IgD-negative memory B cell (primary cell): Measurements from ENCODE around the gene PGM5. TPM values are rescaled to one million over a fixed set of nuclear protein-coding genes. Genes with fewer than 3 reads are reported as not detected.

Source experiments
- H3K27ac Mint-ChIP-seq, 3 donors: one replicate each; pipeline ENCODE4 v1.8.0; 2020 to 2022; ENCODE audit warnings: mild to moderate bottlenecking in 3 of 3, mixed read lengths in 3 of 3, moderate library complexity in 1 of 3
- H3K27me3 Mint-ChIP-seq: one replicate; pipeline ENCODE4 v1.8.0; 2021; ENCODE audit warnings: mixed read lengths
- H3K36me3 Mint-ChIP-seq: one replicate; pipeline ENCODE4 v1.8.0; 2020; ENCODE audit warnings: mild to moderate bottlenecking, mixed read lengths
- H3K4me1 Mint-ChIP-seq, 3 donors: one replicate each; pipeline ENCODE4 v1.8.0; 2020 to 2022; ENCODE audit warnings: mixed read lengths in 3 of 3, mild to moderate bottlenecking in 1 of 3
- H3K4me3 Mint-ChIP-seq, 4 donors: one replicate each; pipeline ENCODE4 v1.8.0; 2020 to 2022; ENCODE audit warnings: mild to moderate bottlenecking in 4 of 4, mixed read lengths in 4 of 4, moderate library complexity in 3 of 4
- H3K9me3 Mint-ChIP-seq, 3 donors: one replicate each; pipeline ENCODE4 v1.8.0; 2020 to 2021; ENCODE audit warnings: mixed read lengths in 3 of 3, mild to moderate bottlenecking in 1 of 3
- polyA plus RNA-seq: library from polyadenylated mRNA; unstranded; fragments of 300-500 nt; fragmentation: Illumina TruSeq; gene quantifications from one replicate; pipeline ENCODE4 v1.2.3, GENCODE V29; 2021

The PGM5 gene
- polyA plus RNA-seq, 1 donor from 2014 or later, result not detected

- Mint-ChIP-seq H3K36me3 (no peaks in the 10 kb centered on the region), H3K27me3 (peaks cover 5% of the 10 kb centered on the region), H3K9me3 (peaks cover 0 to 6% (median 4%) of the 10 kb centered on the region in 3 donors), H3K27ac (no peak overlapping the region), H3K4me1 (no peaks in the 10 kb centered on the region), H3K4me3 (no peak overlapping the region)
Measured at GRCh38 chr9:68513981-68514380, 157.6 kb downstream of the PGM5 start.

DNA sequence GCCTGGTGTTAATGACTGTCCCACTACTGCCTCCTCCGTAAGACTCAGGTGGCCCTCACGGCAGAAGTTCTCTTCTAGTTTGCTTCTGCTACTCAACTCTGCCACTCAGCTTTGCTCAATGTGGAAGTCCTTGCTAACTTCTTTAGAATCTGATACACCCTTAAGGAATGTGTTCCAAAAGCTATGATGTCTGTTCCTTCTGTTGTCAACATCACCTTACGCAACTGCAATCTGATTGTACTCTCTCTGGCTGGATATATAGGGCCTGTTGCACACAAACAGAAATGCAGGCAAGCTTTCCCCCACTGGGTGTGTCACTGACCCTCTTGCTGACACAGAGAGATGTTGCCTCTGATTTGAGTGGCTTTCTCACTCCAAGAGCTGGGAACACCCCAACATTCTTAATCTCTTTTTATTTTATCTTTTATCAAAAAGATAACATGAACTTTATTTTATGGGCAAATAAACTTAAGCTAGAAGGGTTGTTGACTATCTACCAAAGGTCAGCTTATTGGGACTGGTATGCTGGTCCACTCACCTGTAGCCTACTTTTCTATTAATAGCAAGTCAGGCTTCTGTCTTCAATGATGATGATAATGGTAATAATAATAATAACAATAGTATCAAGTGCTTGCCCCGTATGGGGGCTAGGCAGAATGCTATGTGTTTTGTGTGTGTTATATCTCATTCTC lies 159.1 kb downstream of the PGM5 start:
- Mint-ChIP-seq H3K36me3 (no peaks in the 10 kb centered on the region), H3K9me3 (peaks cover 0 to 6% (median 4%) of the 10 kb centered on the region in 3 donors), H3K27me3 (peaks cover 7% of the 10 kb centered on the region), H3K4me1 (no peaks in the 10 kb centered on the region), H3K4me3 (no peak overlapping the region), H3K27ac (no peak overlapping the region)

GRCh38 chr9:68522131-68522530 lies 165.7 kb downstream of the PGM5 start:
- no peaks in the 10 kb centered on the region for H3K4me1 Mint-ChIP-seq
- peak overlapping the region in 1 of 3 donors; percentile 17 for H3K27ac Mint-ChIP-seq
- peaks cover 2% of the 10 kb centered on the region for H3K36me3 Mint-ChIP-seq
- no peak overlapping the region for H3K4me3 Mint-ChIP-seq
- peaks cover 0 to 7% (median 4%) of the 10 kb centered on the region in 3 donors for H3K9me3 Mint-ChIP-seq
- peaks cover 7% of the 10 kb centered on the region for H3K27me3 Mint-ChIP-seq

- Mint-ChIP-seq H3K9me3 (peaks cover 0 to 5% (median 4%) of the 10 kb centered on the region in 3 donors), H3K4me3 (no peak overlapping the region), H3K4me1 (no peaks in the 10 kb centered on the region), H3K27ac (no peak overlapping the region), H3K36me3 (peaks cover 2% of the 10 kb centered on the region), H3K27me3 (peaks cover 9% of the 10 kb centered on the region)
Measured at GRCh38 chr9:68522954-68523353, 166.5 kb downstream of the PGM5 start.

DNA sequence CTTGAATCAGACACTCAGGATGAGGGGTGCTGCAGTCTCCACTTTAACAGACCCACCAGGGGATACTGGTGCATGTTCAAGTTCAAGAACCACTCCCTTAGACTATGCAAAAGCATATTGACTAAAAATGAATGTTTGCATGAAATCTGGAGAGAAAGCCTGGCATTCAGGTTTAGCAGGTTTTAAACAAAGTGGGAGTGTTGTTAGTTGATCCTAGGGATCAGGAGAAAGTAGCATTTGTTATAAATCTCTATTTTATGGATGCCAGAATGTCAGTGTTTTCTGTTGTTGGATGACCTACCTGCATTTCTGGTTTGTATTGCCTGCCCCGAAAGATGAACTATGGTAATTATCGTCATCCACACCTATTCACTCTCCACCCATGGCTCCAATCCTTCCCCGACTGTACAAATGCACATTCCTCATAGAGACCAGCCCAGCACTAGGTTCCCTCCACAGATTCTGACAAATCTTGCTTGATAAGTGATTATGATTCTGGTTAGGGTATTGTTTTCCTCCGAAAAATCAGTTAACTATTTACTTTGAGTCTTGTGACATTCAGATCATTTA lies 167.0 kb downstream of the PGM5 start:
- H3K4me3 Mint-ChIP-seq, result no peak overlapping the region
- H3K36me3 Mint-ChIP-seq, result peaks cover 2% of the 10 kb centered on the region
- peaks cover 5% of the 10 kb centered on the region for H3K27me3 Mint-ChIP-seq
- H3K4me1 Mint-ChIP-seq, result no peaks in the 10 kb centered on the region
- H3K9me3 Mint-ChIP-seq, result peaks cover 0 to 2% (median 1%) of the 10 kb centered on the region in 3 donors
- H3K27ac Mint-ChIP-seq, result no peak overlapping the region

DNA sequence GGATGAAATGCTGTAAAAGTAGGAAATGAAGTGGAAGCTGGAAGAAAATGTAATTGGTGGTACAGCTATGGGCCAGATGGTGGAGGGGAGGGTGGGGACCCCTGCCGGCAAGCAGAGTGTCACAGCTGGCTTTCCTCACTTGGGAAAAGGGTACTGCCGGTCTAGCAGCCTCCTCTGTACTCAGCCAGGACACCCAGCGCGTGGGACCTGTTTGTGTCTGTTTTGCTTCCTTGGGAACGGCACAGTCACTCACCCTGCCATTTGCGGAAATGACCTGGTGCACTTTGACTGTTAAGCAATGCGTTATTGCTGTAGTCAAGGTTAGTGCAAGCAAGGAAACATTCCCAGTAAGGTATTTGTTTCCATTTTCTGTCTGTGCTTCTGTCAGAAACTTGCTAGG lies 174.2 kb downstream of the PGM5 start:
- peak overlapping the region in 1 of 3 donors; percentile 69 for H3K27ac Mint-ChIP-seq
- no peaks in the 10 kb centered on the region for H3K9me3 Mint-ChIP-seq
- H3K4me1 Mint-ChIP-seq, result no peaks in the 10 kb centered on the region
- H3K27me3 Mint-ChIP-seq, result peaks cover 7% of the 10 kb centered on the region
- no peak overlapping the region for H3K4me3 Mint-ChIP-seq
- H3K36me3 Mint-ChIP-seq, result no peaks in the 10 kb centered on the region

- Mint-ChIP-seq H3K4me3 (no peak overlapping the region), H3K27ac (no peak overlapping the region), H3K4me1 (no peaks in the 10 kb centered on the region), H3K27me3 (peaks cover 7% of the 10 kb centered on the region), H3K36me3 (no peaks in the 10 kb centered on the region), H3K9me3 (no peaks in the 10 kb centered on the region)
Measured at GRCh38 chr9:68532131-68532530, 175.7 kb downstream of the PGM5 start.

GRCh38 chr9:68533678-68534077 lies 177.3 kb downstream of the PGM5 start:
- Mint-ChIP-seq H3K27ac (no peak overlapping the region), H3K4me3 (no peak overlapping the region), H3K27me3 (peaks cover 5% of the 10 kb centered on the region), H3K9me3 (no peaks in the 10 kb centered on the region), H3K36me3 (no peaks in the 10 kb centered on the region), H3K4me1 (no peaks in the 10 kb centered on the region)

GRCh38 chr9:68536876-68537615 lies 180.6 kb downstream of the PGM5 start:
- Mint-ChIP-seq H3K4me1 (no peaks in the 10 kb centered on the region), H3K27me3 (no peaks in the 10 kb centered on the region), H3K36me3 (no peaks in the 10 kb centered on the region), H3K4me3 (no peak overlapping the region), H3K27ac (no peak overlapping the region), H3K9me3 (no peaks in the 10 kb centered on the region)

DNA sequence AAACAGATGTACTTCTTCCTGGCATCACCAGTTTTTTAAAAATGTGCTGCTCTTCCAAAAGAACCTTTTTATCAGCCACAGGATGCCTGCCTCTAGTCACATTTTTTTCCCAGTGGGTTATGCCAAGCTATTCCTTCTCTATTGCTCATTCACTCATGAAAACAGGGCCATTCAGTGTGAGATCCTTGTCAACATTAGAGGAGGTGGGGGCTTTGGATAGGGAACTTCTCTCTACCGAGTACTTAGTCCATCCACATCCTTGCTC lies 181.1 kb downstream of the PGM5 start:
- H3K27me3 Mint-ChIP-seq, result no peaks in the 10 kb centered on the region
- H3K27ac Mint-ChIP-seq, result no peak overlapping the region
- no peaks in the 10 kb centered on the region for H3K4me1 Mint-ChIP-seq
- H3K9me3 Mint-ChIP-seq, result no peaks in the 10 kb centered on the region
- no peak overlapping the region for H3K4me3 Mint-ChIP-seq
- no peaks in the 10 kb centered on the region for H3K36me3 Mint-ChIP-seq

GRCh38 chr9:68538200-68538599 lies 181.8 kb downstream of the PGM5 start:
- Mint-ChIP-seq H3K9me3 (no peaks in the 10 kb centered on the region), H3K4me1 (no peaks in the 10 kb centered on the region), H3K36me3 (no peaks in the 10 kb centered on the region), H3K27ac (no peak overlapping the region), H3K27me3 (no peaks in the 10 kb centered on the region), H3K4me3 (no peak overlapping the region)

DNA sequence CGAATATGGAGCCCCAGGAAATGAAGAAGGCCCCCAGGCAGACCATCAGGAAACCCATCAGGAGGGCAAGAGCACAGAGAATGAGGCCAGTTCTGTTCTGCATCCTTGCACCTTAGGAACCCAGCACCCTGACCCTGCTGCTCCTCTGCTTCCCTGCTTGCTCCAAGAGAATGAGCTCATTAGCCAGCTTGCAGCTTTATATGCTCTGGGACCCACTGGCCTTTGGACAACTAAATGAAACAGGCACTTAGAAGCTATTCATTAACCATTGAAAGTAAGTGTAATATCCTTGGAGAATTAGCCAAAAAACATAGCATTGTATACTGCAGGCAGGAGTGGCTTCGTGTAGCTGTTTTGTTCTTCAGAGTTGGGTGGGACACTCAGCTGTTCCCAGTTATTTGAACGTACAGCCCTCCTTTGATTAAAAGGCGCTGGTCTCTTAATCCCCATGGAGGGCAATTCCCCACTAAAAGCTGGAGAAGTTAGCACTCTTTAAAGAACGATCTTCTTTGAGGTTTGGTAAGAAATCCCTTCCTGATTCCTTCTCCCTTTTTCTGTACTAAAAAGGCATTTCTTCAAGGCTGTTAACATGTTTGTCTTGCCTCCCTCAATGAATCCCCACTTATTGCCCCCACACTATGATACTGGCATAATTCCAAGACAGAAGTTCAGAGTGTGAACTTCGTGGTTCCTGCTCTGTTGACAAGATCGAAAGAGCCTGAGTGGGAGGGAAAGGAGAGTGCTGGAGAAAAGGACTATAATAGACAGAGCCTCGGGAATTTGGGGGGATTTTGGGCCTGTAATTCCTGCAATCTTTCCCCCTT lies 184.5 kb downstream of the PGM5 start, which contains the start of gene TMEM252:
Gene TMEM252 (minus strand): TSS at position 172 of the 824 bp plus-strand sequence. CDS start 69 bp downstream, at position 103.
- peak within 1 kb of the TSS in 1 of 3 donors; percentile 63 for H3K27ac Mint-ChIP-seq
- no peaks in the 10 kb centered on the region for H3K27me3 Mint-ChIP-seq
- no peaks in the 10 kb centered on the region for H3K36me3 Mint-ChIP-seq
- H3K4me1 Mint-ChIP-seq, result peaks cover 10 to 14% (median 10%) of the 10 kb centered on the region in 3 donors
- no peaks in the 10 kb centered on the region for H3K9me3 Mint-ChIP-seq
- H3K4me3 Mint-ChIP-seq, result no peak within 1 kb of the TSS

DNA sequence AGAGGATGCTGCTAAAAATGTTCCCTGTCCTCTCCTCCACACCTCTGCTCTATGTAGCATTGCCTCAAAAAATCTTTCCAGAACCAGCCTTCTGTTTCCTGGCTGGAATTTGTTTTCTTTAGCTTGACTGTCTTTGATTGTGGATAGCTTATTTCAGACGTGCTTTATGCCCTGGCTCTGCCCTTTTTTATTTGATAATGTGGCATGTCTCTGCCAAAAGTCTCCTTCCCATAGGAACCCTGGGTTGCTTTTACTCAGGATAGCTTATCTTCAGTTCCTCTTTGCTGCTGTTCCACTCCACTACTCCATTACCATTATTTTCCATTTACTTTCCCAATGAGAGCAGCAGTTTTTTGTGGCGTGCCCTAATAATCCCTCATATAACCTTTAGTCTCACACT lies 185.2 kb downstream of the PGM5 start:
- Mint-ChIP-seq H3K4me3 (no peak overlapping the region), H3K27ac (no peak overlapping the region), H3K27me3 (no peaks in the 10 kb centered on the region), H3K4me1 (peaks cover 13 to 18% (median 13%) of the 10 kb centered on the region in 3 donors), H3K36me3 (no peaks in the 10 kb centered on the region), H3K9me3 (no peaks in the 10 kb centered on the region)

- Mint-ChIP-seq H3K9me3 (no peaks in the 10 kb centered on the region), H3K27ac (no peak overlapping the region), H3K4me1 (peaks cover 30 to 34% (median 32%) of the 10 kb centered on the region in 3 donors), H3K4me3 (peak overlapping the region in 2 of 4 donors; percentile 28 to 45), H3K27me3 (no peaks in the 10 kb centered on the region), H3K36me3 (no peaks in the 10 kb centered on the region)
Measured at GRCh38 chr9:68545033-68545705, 188.8 kb downstream of the PGM5 start.
